ENCODE measurements around the gene RAD51B.

DNA sequence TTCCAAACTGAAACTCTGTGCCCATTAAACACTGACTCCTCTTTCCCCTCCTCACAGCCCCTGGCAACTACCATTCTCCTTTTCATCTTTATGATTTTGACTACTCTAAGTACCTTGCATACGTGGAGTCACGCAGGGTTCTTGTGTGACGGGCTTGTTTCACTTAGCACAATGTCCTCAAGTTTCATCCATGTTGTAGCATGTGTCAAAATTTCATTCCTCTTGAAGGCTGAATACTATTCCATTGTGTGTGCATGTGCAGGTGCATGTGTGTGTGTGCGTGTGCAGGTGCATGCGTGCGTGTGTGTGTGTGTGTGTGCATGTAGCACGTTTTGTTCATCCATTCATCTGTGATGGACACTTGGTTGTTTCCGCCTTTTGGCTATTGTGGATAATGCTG lies 867.1 kb downstream of the RAD51B start:
- TF ChIP-seq, protein P1, sequence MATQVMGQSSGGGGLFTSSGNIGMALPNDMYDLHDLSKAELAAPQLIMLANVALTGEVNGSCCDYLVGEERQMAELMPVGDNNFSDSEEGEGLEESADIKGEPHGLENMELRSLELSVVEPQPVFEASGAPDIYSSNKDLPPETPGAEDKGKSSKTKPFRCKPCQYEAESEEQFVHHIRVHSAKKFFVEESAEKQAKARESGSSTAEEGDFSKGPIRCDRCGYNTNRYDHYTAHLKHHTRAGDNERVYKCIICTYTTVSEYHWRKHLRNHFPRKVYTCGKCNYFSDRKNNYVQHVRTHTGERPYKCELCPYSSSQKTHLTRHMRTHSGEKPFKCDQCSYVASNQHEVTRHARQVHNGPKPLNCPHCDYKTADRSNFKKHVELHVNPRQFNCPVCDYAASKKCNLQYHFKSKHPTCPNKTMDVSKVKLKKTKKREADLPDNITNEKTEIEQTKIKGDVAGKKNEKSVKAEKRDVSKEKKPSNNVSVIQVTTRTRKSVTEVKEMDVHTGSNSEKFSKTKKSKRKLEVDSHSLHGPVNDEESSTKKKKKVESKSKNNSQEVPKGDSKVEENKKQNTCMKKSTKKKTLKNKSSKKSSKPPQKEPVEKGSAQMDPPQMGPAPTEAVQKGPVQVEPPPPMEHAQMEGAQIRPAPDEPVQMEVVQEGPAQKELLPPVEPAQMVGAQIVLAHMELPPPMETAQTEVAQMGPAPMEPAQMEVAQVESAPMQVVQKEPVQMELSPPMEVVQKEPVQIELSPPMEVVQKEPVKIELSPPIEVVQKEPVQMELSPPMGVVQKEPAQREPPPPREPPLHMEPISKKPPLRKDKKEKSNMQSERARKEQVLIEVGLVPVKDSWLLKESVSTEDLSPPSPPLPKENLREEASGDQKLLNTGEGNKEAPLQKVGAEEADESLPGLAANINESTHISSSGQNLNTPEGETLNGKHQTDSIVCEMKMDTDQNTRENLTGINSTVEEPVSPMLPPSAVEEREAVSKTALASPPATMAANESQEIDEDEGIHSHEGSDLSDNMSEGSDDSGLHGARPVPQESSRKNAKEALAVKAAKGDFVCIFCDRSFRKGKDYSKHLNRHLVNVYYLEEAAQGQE (IDR thresholded peaks at IDR 0.05; ENCODE audit: insufficient read depth in 1 of 2, low read depth in 2 of 2, low read length in 1 of 2): no peak
- TF ChIP-seq, protein P2, sequence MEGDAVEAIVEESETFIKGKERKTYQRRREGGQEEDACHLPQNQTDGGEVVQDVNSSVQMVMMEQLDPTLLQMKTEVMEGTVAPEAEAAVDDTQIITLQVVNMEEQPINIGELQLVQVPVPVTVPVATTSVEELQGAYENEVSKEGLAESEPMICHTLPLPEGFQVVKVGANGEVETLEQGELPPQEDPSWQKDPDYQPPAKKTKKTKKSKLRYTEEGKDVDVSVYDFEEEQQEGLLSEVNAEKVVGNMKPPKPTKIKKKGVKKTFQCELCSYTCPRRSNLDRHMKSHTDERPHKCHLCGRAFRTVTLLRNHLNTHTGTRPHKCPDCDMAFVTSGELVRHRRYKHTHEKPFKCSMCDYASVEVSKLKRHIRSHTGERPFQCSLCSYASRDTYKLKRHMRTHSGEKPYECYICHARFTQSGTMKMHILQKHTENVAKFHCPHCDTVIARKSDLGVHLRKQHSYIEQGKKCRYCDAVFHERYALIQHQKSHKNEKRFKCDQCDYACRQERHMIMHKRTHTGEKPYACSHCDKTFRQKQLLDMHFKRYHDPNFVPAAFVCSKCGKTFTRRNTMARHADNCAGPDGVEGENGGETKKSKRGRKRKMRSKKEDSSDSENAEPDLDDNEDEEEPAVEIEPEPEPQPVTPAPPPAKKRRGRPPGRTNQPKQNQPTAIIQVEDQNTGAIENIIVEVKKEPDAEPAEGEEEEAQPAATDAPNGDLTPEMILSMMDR (IDR thresholded peaks at IDR 0.05): no peak
- no peak for TF ChIP-seq TCF7L2 (IDR thresholded peaks at IDR 0.05; ENCODE audit: low read depth, low read length)
